ENCODE data around the gene FAM72D. TPM values are rescaled to one million over a fixed set of nuclear protein-coding genes. Genes with fewer than 3 reads are reported as not detected.
"Not testable (repeated sequence)": the region's sequence is repeated elsewhere in the genome, so short reads cannot be mapped to it uniquely, and the experiment has no call there.

FAM72D gene
- total and polyA plus RNA-seq, 2 experiments from 2014 or later, result 8.2 to 14.7 TPM

DNA sequence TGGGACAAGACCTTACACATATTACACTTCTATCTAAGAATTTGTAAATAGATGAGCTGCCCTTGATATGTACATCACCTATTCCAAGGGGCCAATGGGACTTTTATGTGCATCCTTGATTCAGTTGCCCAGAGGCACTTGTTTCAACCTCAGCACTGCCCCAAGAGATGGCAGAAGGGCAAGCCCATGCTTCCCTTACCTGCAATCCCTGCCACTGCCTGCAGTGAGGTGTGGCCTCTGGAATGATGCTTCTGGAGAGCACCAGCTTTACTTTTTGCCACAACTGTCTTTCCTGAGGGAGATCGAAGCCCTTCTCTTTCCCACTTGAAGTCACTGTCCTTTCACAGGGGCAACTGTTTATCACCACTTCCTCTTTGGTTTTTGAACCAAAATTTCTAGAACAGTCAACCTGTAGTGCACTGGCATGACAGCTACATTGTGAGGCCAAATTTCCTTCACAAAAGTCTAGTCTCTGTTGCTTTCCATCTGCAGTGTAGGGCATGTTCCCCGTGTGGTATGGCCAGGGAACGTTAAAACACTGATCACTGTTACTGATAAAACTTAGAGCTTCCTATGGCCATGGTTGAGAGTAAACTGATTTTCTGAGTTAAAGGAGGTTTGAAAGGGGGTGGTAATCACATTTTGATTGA, 48.6 kb downstream of the FAM72D start:
- H3K4me2 ChIP-seq; H3K27ac ChIP-seq (ENCODE audit: low read depth); H3K27me3 Mint-ChIP-seq (ENCODE audit: insufficient read depth, low read depth, poor library complexity); H2AFZ ChIP-seq; H3K4me1 ChIP-seq (ENCODE audit: insufficient read depth); H3K36me3 ChIP-seq (ENCODE audit: insufficient read depth); H3K79me2 ChIP-seq (replicated peaks; ENCODE audit: insufficient read depth); H3K4me1 Mint-ChIP-seq; H3K4me3 ChIP-seq; H3K4me3 Mint-ChIP-seq; H3K9me2 ChIP-seq (ENCODE audit: insufficient read depth); H3K9me3 Mint-ChIP-seq; DNase-seq (ENCODE audit: low spot score); H4K20me1 ChIP-seq (replicated peaks; ENCODE audit: insufficient read depth); H3F3A ChIP-seq (replicated peaks; ENCODE audit: low read depth); H3K36me3 Mint-ChIP-seq (ENCODE audit: low read depth); H3K27me3 ChIP-seq (ENCODE audit: insufficient read depth); H3K27ac Mint-ChIP-seq: not testable (repeated sequence)
- peak; percentile 73 for ATAC-seq

DNA sequence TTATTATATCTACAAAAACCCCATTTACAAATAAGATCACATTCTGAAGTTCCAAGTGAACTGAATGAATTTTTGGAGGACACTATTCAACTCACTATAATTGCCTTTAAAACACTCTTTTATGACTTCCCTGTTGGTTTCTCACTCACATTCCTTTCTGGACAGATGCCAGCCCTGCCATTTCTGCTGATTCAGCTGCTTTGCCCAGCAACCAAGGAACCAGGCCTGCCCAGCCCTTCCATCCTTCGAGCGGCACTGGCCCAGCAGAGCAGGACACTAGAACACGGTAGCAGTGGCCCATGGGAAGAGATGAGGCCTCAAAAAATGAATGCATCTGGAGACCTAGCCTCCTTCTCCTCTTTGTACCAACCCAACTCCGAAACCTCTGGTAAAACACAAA, 50.5 kb downstream of the FAM72D start:
- DNase-seq (ENCODE audit: low spot score); H3K27me3 ChIP-seq (ENCODE audit: insufficient read depth); H3K9me2 ChIP-seq (ENCODE audit: insufficient read depth); H3K36me3 ChIP-seq (ENCODE audit: insufficient read depth); H3K4me2 ChIP-seq; H3K9me3 Mint-ChIP-seq; H3K4me3 ChIP-seq; H3K27me3 Mint-ChIP-seq (ENCODE audit: insufficient read depth, low read depth, poor library complexity); H3K4me1 ChIP-seq (ENCODE audit: insufficient read depth); H3K4me3 Mint-ChIP-seq; H3K36me3 Mint-ChIP-seq (ENCODE audit: low read depth); H3K4me1 Mint-ChIP-seq; H3K79me2 ChIP-seq (replicated peaks; ENCODE audit: insufficient read depth); H3K27ac Mint-ChIP-seq; H3K27ac ChIP-seq (ENCODE audit: low read depth); H2AFZ ChIP-seq; ATAC-seq; H3F3A ChIP-seq (replicated peaks; ENCODE audit: low read depth); H4K20me1 ChIP-seq (replicated peaks; ENCODE audit: insufficient read depth): not testable (repeated sequence)

DNA sequence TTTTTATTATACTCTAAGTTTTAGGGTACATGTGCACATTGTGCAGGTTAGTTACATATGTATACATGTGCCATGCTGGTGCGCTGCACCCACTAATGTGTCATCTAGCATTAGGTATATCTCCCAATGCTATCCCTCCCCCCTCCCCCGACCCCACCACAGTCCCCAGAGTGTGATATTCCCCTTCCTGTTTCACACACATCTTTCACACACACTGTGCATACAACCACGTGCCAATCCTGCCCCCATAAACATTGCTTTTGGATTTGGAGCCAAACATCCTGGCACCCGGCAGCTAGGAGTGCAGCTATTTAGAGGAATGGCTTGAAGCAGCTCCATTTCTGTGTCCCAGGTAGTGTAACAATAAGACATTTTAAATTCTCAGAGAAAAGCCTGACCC, 51.4 kb downstream of the FAM72D start:
- H3K27ac ChIP-seq (ENCODE audit: low read depth); H3K27ac Mint-ChIP-seq; H3K27me3 Mint-ChIP-seq (ENCODE audit: insufficient read depth, low read depth, poor library complexity); H3K9me2 ChIP-seq (ENCODE audit: insufficient read depth); DNase-seq (ENCODE audit: low spot score); ATAC-seq; H3K9me3 Mint-ChIP-seq; H3K79me2 ChIP-seq (replicated peaks; ENCODE audit: insufficient read depth); H3K4me1 Mint-ChIP-seq; H3K36me3 Mint-ChIP-seq (ENCODE audit: low read depth); H2AFZ ChIP-seq; H3K4me3 Mint-ChIP-seq; H3K4me1 ChIP-seq (ENCODE audit: insufficient read depth); H3K27me3 ChIP-seq (ENCODE audit: insufficient read depth); H4K20me1 ChIP-seq (replicated peaks; ENCODE audit: insufficient read depth); H3K4me3 ChIP-seq; H3K36me3 ChIP-seq (ENCODE audit: insufficient read depth); H3F3A ChIP-seq (replicated peaks; ENCODE audit: low read depth); H3K4me2 ChIP-seq: not testable (repeated sequence)

DNA sequence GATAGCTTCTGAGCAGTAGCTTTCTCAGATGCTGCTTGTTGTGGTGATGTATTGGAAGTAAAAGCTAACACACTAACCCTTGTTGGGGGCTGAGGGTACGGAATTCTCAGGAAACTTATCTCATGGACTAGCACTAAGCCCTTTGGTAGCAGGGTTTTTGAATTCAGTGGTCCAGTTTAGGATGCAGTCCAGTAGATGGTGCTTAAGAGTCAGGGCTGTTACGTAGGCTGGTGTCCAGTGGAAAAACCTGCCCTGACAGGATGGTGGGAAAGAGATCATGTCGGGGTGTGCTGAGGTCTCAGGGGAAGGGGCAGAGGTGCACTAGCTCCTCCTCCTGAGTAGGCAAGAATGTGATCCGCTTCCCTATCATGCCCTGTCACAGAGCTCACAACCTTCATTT, 59.6 kb downstream of the FAM72D start:
- H2AFZ ChIP-seq; H3K36me3 Mint-ChIP-seq (ENCODE audit: low read depth); H3K4me1 ChIP-seq (ENCODE audit: insufficient read depth); H3K79me2 ChIP-seq (replicated peaks; ENCODE audit: insufficient read depth); H3K9me3 Mint-ChIP-seq; H3K27ac ChIP-seq (ENCODE audit: low read depth); H4K20me1 ChIP-seq (replicated peaks; ENCODE audit: insufficient read depth); H3K27ac Mint-ChIP-seq; H3K27me3 Mint-ChIP-seq (ENCODE audit: insufficient read depth, low read depth, poor library complexity); H3K4me3 Mint-ChIP-seq; H3K36me3 ChIP-seq (ENCODE audit: insufficient read depth); H3K27me3 ChIP-seq (ENCODE audit: insufficient read depth); H3K4me1 Mint-ChIP-seq; DNase-seq (ENCODE audit: low spot score); H3K9me2 ChIP-seq (ENCODE audit: insufficient read depth); H3F3A ChIP-seq (replicated peaks; ENCODE audit: low read depth): not testable (repeated sequence)
- Histone ChIP-seq H3K4me2 (peak overlapping the region; percentile 82), H3K4me3 (peak overlapping the region; percentile 60)
- peak; percentile 26 for ATAC-seq

DNA sequence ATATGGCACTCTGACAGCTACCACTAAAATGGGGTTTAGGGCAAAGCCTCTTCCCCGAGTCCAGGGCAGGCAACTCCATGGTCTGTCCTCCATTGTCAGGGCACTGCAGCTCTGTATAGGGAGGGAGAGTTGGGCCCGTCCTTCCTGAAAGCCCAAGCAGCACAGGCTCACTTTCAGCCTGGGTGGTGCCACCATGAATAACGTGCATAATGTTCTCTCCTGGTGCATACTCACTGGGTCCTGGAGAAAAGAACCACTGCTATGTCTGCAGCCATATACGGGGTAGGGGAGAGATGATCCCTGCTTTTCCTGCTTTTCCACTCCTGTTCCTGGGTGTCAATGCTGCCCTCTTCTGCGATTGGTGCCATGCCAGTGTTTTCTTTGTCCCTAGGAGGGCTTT, 60.1 kb downstream of the FAM72D start:
- H3F3A ChIP-seq (replicated peaks; ENCODE audit: low read depth); H3K36me3 ChIP-seq (ENCODE audit: insufficient read depth); H3K36me3 Mint-ChIP-seq (ENCODE audit: low read depth); H3K27ac ChIP-seq (ENCODE audit: low read depth); H3K4me1 Mint-ChIP-seq; H4K20me1 ChIP-seq (replicated peaks; ENCODE audit: insufficient read depth); H3K4me1 ChIP-seq (ENCODE audit: insufficient read depth); H3K79me2 ChIP-seq (replicated peaks; ENCODE audit: insufficient read depth); H2AFZ ChIP-seq; H3K27me3 Mint-ChIP-seq (ENCODE audit: insufficient read depth, low read depth, poor library complexity); H3K9me3 Mint-ChIP-seq; H3K27me3 ChIP-seq (ENCODE audit: insufficient read depth); H3K9me2 ChIP-seq (ENCODE audit: insufficient read depth); H3K27ac Mint-ChIP-seq: not testable (repeated sequence)
- H3K4me3 Mint-ChIP-seq, result peak overlapping the region; percentile 73
- DNase-seq (ENCODE audit: low spot score) (peak; percentile 1), ATAC-seq (peak; percentile 47)
- peak overlapping the region; percentile 60 for H3K4me3 ChIP-seq
- H3K4me2 ChIP-seq, result peak overlapping the region; percentile 82

DNA sequence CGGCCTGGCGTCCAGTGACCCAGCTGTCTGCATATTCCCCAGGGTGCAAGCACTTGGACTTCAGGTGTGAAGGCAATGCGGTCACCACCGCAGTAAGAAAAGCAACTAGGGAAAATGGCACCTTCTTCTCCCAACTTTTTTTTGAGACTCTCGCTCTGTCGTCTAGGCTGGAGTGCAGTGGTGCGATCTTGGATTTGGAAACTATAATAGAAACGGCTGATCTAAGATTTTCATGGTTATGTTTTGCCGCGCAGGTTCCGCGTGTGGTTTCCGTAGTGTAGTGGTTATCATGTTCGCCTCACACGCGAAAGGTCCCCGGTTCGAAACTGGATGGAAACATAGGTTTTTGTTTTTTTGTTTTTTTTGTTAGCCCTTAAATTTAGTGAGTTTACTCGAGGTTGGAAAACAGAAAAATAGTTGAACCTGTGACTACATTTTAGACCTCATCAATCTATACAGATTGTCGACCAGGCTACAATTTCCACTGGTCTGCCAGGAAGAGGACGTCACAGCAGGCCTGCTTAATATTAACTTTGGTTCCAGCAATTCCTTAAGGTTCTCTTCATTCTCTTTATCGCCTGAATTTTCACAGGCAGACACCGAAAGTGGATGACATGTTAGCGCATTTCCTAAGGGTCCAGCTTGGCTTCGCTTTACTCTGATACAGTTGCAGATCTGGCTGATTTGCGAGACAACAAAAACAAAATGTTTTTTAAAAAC, 61.3 kb downstream of the FAM72D start:
- H3K4me1 ChIP-seq (ENCODE audit: insufficient read depth); H3K27ac ChIP-seq (ENCODE audit: low read depth); H3K36me3 Mint-ChIP-seq (ENCODE audit: low read depth); H4K20me1 ChIP-seq (replicated peaks; ENCODE audit: insufficient read depth); H3K9me3 Mint-ChIP-seq; H3K4me1 Mint-ChIP-seq; H3K9me2 ChIP-seq (ENCODE audit: insufficient read depth); H3K27ac Mint-ChIP-seq; H3K27me3 Mint-ChIP-seq (ENCODE audit: insufficient read depth, low read depth, poor library complexity); H3K27me3 ChIP-seq (ENCODE audit: insufficient read depth); H3K36me3 ChIP-seq (ENCODE audit: insufficient read depth); H3K79me2 ChIP-seq (replicated peaks; ENCODE audit: insufficient read depth); H3F3A ChIP-seq (replicated peaks; ENCODE audit: low read depth): not testable (repeated sequence)
- peak overlapping the region; percentile 84 for H3K4me3 Mint-ChIP-seq
- ATAC-seq, result peak; percentile 24
- Histone ChIP-seq H3K4me3 (peak overlapping the region; percentile 80), H2AFZ (0 out of 2 replicates have a peak overlapping the region, but pooled peaks have one; percentile 72), H3K4me2 (peak overlapping the region; percentile 83)
- peak; percentile 59 for DNase-seq (ENCODE audit: low spot score)

Measured in GM23338 (cell line).